Measurements from ENCODE around the gene ANKZF1.

ANKZF1 gene

DNA sequence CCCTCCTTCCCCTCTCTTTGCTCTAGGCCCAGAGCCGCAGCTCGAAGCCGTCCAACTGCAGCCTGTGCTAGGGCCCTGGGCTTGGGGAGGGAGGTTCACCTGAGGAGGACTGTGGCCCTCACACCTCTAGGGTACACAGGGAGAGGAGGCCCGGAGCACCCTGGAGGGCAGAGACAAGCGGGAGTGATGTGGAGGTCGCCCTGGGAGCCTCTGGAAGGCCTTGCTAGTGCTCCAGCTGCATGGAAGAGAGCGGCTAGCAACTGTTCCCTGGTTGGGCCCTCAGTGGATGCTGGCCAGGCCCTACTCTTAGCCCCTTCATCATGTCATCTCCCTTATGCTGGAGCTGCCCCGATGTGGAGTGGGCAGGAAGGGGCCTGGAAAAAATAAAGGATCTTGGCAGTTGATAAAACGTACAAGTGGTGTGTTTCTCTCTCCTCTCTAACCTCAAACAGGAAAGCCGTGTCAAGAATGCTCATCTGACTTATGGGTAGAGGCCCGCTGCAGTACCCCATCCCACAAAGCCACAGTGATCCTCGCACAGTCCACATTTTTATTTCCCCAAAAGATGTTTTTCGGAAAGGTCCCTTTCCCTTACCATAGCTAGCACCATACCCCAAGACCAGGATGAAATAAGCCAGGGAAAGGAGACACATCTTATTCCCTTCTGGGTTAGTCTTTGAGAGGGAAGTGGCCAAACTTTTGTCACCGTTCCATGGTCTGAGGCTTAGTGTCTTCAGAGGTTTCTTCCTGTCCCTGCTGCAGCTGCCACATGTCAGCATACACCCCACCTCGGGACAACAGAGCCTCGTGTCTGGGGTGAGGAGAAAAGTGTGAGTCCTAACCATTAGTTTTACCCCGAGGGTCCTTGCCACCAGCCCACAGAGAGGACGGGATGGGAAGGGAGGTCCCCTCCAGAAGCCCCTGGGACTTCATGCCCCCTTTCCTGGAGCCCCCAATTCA, 20.1 kb upstream of the ANKZF1 start:
- no peak for TF ChIP-seq TAF1 (IDR thresholded peaks at IDR 0.05; ENCODE audit: borderline replicate concordance, low read depth, low read length)
- TF ChIP-seq POLR2AphosphoS5 (IDR thresholded peaks at IDR 0.05; ENCODE audit: low read depth, low read length), result no peak
- TF ChIP-seq POLR2A (IDR thresholded peaks at IDR 0.05; ENCODE audit: low read depth, low read length), result no peak
- DNase-seq (ENCODE audit: insufficient read length), result no peak
- FAIRE-seq, result no peak

DNA sequence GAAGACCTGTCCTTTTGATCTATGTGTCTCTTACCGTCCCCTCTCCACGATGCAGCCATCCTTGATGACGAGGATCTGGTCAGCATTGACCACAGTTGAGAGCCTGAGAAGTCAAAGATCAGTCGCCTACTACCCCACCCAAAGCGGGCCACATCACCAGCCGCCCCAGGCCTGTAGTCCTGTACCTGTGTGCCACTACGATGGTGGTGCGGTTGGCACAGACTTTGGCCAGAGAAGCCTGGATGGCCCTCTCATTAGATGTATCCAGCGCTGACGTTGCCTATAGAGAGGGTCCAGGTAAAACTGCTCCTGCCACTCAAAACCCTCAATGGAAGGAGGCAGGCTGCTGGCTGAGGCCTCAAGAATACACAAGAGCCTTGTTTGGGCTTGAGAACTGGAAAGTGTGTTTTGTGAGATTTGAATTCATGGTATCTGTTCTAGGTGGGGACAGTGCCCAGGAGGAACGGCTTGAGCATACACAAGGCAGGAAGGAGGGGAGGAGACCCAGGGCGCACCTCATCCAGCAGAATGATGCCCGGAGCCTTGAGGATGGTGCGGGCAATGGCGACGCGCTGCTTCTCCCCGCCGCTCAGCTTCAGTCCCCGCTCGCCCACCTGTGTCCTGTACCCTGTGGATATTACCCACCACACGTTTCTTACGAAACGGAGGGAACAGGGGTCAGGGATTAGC, 19.3 kb upstream of the ANKZF1 start:
- TF ChIP-seq POLR2AphosphoS5 (IDR thresholded peaks at IDR 0.05; ENCODE audit: low read depth, low read length), result 0 out of 2 replicates have a peak, but pooled peaks have one; percentile 14
- TF ChIP-seq POLR2A (IDR thresholded peaks at IDR 0.05; ENCODE audit: low read depth, low read length), result no peak
- no peak for TF ChIP-seq TAF1 (IDR thresholded peaks at IDR 0.05; ENCODE audit: borderline replicate concordance, low read depth, low read length)
- DNase-seq (ENCODE audit: insufficient read length) (no peak), FAIRE-seq (no peak)

DNA sequence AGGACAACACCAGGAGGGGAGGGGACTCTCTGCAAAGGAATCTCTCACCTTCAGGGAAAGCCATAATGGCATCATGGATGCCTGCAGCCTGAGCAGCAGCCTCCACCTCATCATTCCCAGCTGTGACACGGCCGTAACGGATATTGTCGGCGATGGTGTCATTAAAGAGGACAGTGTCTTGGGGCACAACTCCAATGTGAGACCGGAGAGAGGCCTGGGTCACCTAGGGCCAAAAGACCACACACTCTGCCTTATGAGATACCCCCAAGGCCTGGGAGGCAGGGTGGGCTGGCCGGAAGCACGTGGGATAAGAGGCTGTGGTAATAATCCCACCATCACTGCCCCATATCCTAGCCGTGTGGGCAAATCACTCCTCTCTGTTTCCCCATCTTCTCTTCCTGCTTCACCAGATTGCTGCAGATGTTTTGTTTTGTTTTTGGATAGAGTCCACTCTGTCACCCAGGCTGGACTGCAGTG, 18.7 kb upstream of the ANKZF1 start:
- peak; percentile 23; the same call in 1 of the 2 replicates for TF ChIP-seq POLR2A (IDR thresholded peaks at IDR 0.05; ENCODE audit: low read depth, low read length)
- TF ChIP-seq TAF1 (IDR thresholded peaks at IDR 0.05; ENCODE audit: borderline replicate concordance, low read depth, low read length), result no peak
- DNase-seq (ENCODE audit: insufficient read length) (no peak), FAIRE-seq (no peak)

GRCh38 chr2:219213026-219213415, 16.6 kb upstream of the ANKZF1 start:
- DNase-seq (ENCODE audit: insufficient read length), result no peak
- no peak for FAIRE-seq
- no peak for TF ChIP-seq POLR2A (IDR thresholded peaks at IDR 0.05; ENCODE audit: low read depth, low read length)
- no peak for TF ChIP-seq POLR2AphosphoS5 (IDR thresholded peaks at IDR 0.05; ENCODE audit: low read depth, low read length)
- no peak for TF ChIP-seq TAF1 (IDR thresholded peaks at IDR 0.05; ENCODE audit: borderline replicate concordance, low read depth, low read length)

GRCh38 chr2:219213486-219214071, 16.0 kb upstream of the ANKZF1 start:
- no peak for FAIRE-seq
- no peak for DNase-seq (ENCODE audit: insufficient read length)
- no peak for TF ChIP-seq POLR2AphosphoS5 (IDR thresholded peaks at IDR 0.05; ENCODE audit: low read depth, low read length)
- no peak for TF ChIP-seq TAF1 (IDR thresholded peaks at IDR 0.05; ENCODE audit: borderline replicate concordance, low read depth, low read length)
- TF ChIP-seq POLR2A (IDR thresholded peaks at IDR 0.05; ENCODE audit: low read depth, low read length), result no peak

DNA sequence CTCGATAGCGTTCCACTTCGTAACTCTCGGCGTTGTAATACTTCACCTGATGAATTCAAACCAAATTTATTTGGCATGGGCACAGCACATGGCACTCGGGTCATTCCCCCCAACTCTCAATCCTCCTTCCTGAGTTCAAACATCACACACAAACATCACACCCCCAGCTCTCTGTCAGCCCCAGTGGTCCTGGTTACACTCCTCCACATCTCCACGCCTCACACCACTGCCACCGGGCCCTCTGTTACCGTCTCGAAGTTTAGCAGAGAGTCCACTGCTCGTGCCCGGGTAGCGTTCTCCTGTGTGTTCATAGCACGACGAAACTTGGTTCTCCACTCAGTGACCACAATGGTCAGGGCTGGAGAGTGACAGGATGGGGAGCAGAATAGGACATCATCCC, 15.5 kb upstream of the ANKZF1 start:
- DNase-seq (ENCODE audit: insufficient read length) (no peak), FAIRE-seq (no peak)
- no peak for TF ChIP-seq TAF1 (IDR thresholded peaks at IDR 0.05; ENCODE audit: borderline replicate concordance, low read depth, low read length)
- no peak for TF ChIP-seq POLR2A (IDR thresholded peaks at IDR 0.05; ENCODE audit: low read depth, low read length)

- DNase-seq (ENCODE audit: insufficient read length), result no peak
- FAIRE-seq, result no peak
- TF ChIP-seq TAF1 (IDR thresholded peaks at IDR 0.05; ENCODE audit: borderline replicate concordance, low read depth, low read length), result no peak
- no peak for TF ChIP-seq POLR2A (IDR thresholded peaks at IDR 0.05; ENCODE audit: low read depth, low read length)
- no peak for TF ChIP-seq POLR2AphosphoS5 (IDR thresholded peaks at IDR 0.05; ENCODE audit: low read depth, low read length)
Observed at GRCh38 chr2:219214786-219215185, 14.8 kb upstream of the ANKZF1 start.

- FAIRE-seq (no peak), DNase-seq (ENCODE audit: insufficient read length) (no peak)
- TF ChIP-seq TAF1 (IDR thresholded peaks at IDR 0.05; ENCODE audit: borderline replicate concordance, low read depth, low read length), result no peak
- TF ChIP-seq POLR2A (IDR thresholded peaks at IDR 0.05; ENCODE audit: low read depth, low read length), result no peak
- TF ChIP-seq POLR2AphosphoS5 (IDR thresholded peaks at IDR 0.05; ENCODE audit: low read depth, low read length), result no peak
Observed at GRCh38 chr2:219215871-219216534, 13.6 kb upstream of the ANKZF1 start.

DNA sequence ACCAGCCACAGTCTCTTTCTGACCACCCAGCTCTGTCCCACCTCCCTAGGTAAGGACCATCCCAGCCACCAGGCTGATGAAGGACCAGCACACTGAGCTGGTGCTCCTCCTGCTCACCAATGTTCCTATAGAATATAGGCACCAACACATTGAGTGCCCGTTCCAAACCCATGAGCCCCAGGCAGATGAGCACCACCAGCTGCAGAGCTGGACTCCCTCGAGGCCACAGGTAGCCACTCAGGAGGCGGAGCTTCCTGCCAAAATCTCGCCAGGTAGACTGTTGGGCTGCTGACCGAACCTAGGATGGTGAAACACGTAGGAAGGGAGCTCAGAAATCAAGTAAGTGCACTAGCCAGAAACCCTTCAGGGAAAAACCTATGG, 13.1 kb upstream of the ANKZF1 start:
- FAIRE-seq (no peak), DNase-seq (ENCODE audit: insufficient read length) (no peak)
- TF ChIP-seq POLR2A (IDR thresholded peaks at IDR 0.05; ENCODE audit: low read depth, low read length) (no peak), TAF1 (IDR thresholded peaks at IDR 0.05; ENCODE audit: borderline replicate concordance, low read depth, low read length) (no peak), POLR2AphosphoS5 (IDR thresholded peaks at IDR 0.05; ENCODE audit: low read depth, low read length) (no peak)

DNA sequence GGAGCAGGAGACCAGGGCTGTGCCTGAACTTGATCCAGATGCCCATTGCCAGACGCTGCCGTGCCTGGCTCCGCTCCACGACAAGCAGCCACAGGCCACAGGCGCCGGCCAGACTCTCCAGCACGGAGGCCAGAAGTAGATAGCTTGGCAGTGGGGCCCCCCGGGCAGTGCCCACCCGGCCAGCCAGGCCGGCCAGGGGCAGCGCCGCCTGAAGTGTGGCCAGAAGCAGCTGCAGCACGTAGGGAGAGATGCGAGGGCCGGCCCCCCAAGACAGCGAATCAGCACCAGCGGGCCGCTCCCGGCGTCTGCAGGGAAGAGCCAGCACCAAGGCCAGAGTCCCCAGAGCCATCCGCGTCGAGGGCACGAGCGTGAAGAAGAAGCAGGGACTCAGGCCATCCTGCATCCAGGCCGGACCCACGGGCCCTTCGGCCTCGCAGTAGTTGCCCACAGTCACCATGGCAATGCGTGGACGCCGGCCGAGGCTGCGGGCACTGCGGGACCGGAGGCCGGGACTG, 11.3 kb upstream of the ANKZF1 start:
- FAIRE-seq, result no peak
- TF ChIP-seq TAF1 (IDR thresholded peaks at IDR 0.05; ENCODE audit: borderline replicate concordance, low read depth, low read length) (no peak), POLR2AphosphoS5 (IDR thresholded peaks at IDR 0.05; ENCODE audit: low read depth, low read length) (no peak), POLR2A (IDR thresholded peaks at IDR 0.05; ENCODE audit: low read depth, low read length) (no peak)

More for the DNA sequence above, 11.3 kb upstream of the ANKZF1 start:
- no peak for DNase-seq (ENCODE audit: insufficient read length)

Data from GM12892 (cell line).